ENCODE measurements around the gene VCL. TPM values are rescaled to one million over a fixed set of nuclear protein-coding genes. Genes with fewer than 3 reads are reported as not detected.

VCL gene
- total and polyA plus RNA-seq, 9 of the 15 experiments (the other 6 are each of a cell fraction or from before 2014, with no cell fraction given) = 29.8 to 186 (median 76.4) TPM

DNA sequence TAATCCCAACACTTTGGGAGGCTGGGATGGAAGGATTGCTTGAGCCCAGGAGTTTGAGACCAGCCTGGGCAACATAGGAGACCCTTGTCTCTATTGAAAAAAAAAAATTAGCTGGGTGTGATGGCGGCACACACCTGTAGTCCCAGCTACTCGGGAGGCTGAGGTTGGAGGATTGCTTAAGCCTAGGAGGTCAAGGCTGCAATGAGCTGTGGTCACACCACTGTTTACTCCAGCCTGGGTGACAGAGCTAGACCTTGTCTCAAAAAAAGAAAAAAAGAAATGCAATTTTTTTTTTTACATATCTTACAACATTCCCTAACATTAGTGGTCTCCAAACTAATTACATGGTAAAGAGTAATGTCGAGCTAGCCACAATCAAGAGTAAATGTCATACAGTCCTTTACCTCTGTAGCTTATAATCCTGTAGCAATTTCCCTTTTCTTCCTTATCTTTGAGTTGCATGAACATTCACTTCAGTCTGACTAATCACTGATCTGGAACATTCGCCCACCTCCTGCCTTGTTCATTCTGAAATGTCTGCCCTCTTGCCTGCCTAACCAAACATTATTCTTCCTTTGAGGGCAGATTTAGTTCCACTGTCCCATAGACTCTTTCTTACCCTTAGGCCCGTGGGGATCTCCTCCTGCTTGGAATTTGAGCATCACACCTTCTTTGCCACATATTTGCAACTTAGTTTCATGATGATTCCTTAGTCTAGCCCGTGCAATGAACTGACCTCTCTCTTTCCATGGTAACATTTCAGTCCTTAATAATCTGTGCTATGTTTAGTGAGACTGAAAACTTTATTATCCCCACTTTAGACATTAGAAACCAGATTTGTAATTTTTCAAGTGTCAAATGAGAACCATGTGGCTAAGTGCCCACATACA, 4.8 kb upstream of the VCL start (continued):
- TF ChIP-seq, protein P1, sequence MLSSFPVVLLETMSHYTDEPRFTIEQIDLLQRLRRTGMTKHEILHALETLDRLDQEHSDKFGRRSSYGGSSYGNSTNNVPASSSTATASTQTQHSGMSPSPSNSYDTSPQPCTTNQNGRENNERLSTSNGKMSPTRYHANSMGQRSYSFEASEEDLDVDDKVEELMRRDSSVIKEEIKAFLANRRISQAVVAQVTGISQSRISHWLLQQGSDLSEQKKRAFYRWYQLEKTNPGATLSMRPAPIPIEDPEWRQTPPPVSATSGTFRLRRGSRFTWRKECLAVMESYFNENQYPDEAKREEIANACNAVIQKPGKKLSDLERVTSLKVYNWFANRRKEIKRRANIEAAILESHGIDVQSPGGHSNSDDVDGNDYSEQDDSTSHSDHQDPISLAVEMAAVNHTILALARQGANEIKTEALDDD (IDR thresholded peaks at IDR 0.05) = peak; percentile 96
- TF ChIP-seq DIDO1 (tag; IDR thresholded peaks at IDR 0.05; ENCODE audit: low read depth) (no peak), DMBX1 (CRISPR knock-in tag; IDR thresholded peaks at IDR 0.05; ENCODE audit: borderline replicate concordance) (peak; percentile 75; the same call in 1 of the 2 replicates), PCBP2 (IDR thresholded peaks at IDR 0.05; ENCODE audit: low read depth, low read length, poor library complexity, severe bottlenecking) (no peak), BCOR (IDR thresholded peaks at IDR 0.05) (peak; percentile 57), NFXL1 (CRISPR knock-in tag; IDR thresholded peaks at IDR 0.05) (no peak), ZNF668 (CRISPR knock-in tag; IDR thresholded peaks at IDR 0.05) (0 out of 2 replicates have a peak, but pooled peaks have one; percentile 30), SMARCE1 (IDR thresholded peaks at IDR 0.05) (peak; percentile 98)
- TF ChIP-seq, protein P2, sequence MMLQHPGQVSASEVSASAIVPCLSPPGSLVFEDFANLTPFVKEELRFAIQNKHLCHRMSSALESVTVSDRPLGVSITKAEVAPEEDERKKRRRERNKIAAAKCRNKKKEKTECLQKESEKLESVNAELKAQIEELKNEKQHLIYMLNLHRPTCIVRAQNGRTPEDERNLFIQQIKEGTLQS (IDR thresholded peaks at IDR 0.05) = peak; percentile 82
- TF ChIP-seq, protein P2 (CRISPR knock-in tag; conservative IDR thresholded peaks at IDR 0.05) = no peak
- TF ChIP-seq, protein P3, sequence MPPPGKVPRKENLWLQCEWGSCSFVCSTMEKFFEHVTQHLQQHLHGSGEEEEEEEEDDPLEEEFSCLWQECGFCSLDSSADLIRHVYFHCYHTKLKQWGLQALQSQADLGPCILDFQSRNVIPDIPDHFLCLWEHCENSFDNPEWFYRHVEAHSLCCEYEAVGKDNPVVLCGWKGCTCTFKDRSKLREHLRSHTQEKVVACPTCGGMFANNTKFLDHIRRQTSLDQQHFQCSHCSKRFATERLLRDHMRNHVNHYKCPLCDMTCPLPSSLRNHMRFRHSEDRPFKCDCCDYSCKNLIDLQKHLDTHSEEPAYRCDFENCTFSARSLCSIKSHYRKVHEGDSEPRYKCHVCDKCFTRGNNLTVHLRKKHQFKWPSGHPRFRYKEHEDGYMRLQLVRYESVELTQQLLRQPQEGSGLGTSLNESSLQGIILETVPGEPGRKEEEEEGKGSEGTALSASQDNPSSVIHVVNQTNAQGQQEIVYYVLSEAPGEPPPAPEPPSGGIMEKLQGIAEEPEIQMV (tag; conservative IDR thresholded peaks at IDR 0.05; ENCODE audit: low read depth) = peak; percentile 51
- TF ChIP-seq, protein P4, sequence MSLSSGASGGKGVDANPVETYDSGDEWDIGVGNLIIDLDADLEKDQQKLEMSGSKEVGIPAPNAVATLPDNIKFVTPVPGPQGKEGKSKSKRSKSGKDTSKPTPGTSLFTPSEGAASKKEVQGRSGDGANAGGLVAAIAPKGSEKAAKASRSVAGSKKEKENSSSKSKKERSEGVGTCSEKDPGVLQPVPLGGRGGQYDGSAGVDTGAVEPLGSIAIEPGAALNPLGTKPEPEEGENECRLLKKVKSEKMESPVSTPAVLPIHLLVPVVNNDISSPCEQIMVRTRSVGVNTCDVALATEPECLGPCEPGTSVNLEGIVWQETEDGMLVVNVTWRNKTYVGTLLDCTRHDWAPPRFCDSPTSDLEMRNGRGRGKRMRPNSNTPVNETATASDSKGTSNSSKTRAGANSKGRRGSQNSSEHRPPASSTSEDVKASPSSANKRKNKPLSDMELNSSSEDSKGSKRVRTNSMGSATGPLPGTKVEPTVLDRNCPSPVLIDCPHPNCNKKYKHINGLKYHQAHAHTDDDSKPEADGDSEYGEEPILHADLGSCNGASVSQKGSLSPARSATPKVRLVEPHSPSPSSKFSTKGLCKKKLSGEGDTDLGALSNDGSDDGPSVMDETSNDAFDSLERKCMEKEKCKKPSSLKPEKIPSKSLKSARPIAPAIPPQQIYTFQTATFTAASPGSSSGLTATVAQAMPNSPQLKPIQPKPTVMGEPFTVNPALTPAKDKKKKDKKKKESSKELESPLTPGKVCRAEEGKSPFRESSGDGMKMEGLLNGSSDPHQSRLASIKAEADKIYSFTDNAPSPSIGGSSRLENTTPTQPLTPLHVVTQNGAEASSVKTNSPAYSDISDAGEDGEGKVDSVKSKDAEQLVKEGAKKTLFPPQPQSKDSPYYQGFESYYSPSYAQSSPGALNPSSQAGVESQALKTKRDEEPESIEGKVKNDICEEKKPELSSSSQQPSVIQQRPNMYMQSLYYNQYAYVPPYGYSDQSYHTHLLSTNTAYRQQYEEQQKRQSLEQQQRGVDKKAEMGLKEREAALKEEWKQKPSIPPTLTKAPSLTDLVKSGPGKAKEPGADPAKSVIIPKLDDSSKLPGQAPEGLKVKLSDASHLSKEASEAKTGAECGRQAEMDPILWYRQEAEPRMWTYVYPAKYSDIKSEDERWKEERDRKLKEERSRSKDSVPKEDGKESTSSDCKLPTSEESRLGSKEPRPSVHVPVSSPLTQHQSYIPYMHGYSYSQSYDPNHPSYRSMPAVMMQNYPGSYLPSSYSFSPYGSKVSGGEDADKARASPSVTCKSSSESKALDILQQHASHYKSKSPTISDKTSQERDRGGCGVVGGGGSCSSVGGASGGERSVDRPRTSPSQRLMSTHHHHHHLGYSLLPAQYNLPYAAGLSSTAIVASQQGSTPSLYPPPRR (CRISPR knock-in tag; IDR thresholded peaks at IDR 0.05; ENCODE audit: borderline replicate concordance) = 0 out of 2 replicates have a peak, but pooled peaks have one; percentile 54
- TF ChIP-seq, protein P5, sequence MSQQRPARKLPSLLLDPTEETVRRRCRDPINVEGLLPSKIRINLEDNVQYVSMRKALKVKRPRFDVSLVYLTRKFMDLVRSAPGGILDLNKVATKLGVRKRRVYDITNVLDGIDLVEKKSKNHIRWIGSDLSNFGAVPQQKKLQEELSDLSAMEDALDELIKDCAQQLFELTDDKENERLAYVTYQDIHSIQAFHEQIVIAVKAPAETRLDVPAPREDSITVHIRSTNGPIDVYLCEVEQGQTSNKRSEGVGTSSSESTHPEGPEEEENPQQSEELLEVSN (IDR thresholded peaks at IDR 0.05; ENCODE audit: borderline replicate concordance in 1 of 2, extremely low read depth in 1 of 2, insufficient read depth in 1 of 2, insufficient read length in 1 of 2, low read depth in 1 of 2, low read length in 1 of 2, poor library complexity in 1 of 2, severe bottlenecking in 1 of 2) = peak in 1 of 2 experiments; percentile 71

Measured in K562 (cell line).